Measurements from ENCODE around the gene ITGB3. TPM values are rescaled to one million over a fixed set of nuclear protein-coding genes. Genes with fewer than 3 reads are reported as not detected.

ITGB3 gene
- total RNA-seq, 2 experiments from 2014 or later: not detected

DNA sequence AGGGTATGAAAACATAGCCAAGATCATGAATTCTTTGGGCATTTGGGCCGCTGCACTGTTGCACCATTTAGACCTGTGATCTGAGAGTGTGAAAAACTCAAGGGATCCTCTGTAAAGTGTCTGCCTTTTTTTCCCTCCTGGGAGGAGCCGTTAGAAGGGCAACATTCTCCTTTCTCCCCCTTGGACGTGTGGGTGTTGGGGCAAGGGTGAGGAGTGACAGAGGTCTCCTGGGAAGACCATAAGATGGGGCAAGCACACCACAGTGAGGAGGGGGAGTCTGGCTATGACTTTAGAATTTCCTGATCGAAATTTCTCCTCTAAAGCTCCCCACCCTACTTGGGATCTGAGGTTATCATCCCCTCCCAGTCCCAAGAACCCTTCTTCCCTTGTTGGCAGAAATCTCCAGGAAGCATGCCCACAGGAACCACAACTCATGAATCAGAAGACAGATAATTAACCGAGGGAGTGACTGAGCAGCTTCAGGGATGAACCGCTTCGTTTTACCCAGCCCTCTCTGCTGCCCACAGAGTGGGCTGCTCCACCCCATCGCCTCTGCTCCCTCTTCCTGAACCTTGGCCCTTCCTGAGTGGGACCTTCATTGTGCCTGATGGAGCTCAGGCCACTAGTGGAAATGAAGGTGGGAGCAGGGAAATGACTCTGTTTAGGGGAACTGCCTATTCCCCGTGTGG, 4.2 kb downstream of the ITGB3 start:
- intact Hi-C loops (cut with micrococcal nuclease): no loop called here
- peaks cover 58% of the 10 kb centered on the region for H3K27me3 Mint-ChIP-seq

DNA sequence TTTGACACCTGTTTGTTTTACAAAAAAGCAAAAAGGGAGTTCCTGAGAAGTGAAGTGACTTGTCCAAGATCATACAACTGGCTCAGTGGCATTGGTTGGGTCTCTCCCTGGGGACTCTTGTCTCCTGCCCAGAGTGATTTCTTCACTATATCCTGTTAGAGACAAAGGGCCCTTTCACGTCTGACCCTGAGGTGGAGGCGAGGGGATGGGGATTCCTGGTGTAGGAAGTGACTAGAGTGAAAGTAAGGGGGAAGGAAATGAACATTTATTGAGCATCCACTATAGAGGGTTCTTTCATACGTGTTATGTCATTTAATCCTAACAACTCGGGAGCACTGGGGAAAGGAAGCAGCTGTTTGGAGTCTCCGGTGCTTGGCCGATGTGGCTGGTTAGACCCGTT, 9.0 kb downstream of the ITGB3 start:
- TF ChIP-seq, protein P1, sequence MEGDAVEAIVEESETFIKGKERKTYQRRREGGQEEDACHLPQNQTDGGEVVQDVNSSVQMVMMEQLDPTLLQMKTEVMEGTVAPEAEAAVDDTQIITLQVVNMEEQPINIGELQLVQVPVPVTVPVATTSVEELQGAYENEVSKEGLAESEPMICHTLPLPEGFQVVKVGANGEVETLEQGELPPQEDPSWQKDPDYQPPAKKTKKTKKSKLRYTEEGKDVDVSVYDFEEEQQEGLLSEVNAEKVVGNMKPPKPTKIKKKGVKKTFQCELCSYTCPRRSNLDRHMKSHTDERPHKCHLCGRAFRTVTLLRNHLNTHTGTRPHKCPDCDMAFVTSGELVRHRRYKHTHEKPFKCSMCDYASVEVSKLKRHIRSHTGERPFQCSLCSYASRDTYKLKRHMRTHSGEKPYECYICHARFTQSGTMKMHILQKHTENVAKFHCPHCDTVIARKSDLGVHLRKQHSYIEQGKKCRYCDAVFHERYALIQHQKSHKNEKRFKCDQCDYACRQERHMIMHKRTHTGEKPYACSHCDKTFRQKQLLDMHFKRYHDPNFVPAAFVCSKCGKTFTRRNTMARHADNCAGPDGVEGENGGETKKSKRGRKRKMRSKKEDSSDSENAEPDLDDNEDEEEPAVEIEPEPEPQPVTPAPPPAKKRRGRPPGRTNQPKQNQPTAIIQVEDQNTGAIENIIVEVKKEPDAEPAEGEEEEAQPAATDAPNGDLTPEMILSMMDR (IDR thresholded peaks at IDR 0.05): no peak
- DNase-seq (no peak), ATAC-seq (no peak)
- Mint-ChIP-seq H3K27me3 (peaks cover 25% of the 10 kb centered on the region), H3K4me3 (no peak overlapping the region), H3K36me3 (ENCODE audit: low read depth) (no peaks in the 10 kb centered on the region), H3K4me1 (ENCODE audit: low read depth) (peaks cover under 1% of the 10 kb centered on the region), H3K27ac (no peak overlapping the region), H3K9me3 (no peaks in the 10 kb centered on the region)
- intact Hi-C loops (cut with micrococcal nuclease): no loop called here
- POLR2A ChIA-PET: no interaction called here
- CTCF ChIA-PET: interaction anchor here (0.9 to 1.7 kb wide), 2 partner anchors 17 to 53 kb away, joined by 3 to 5 read pairs; no protein-coding TSS in a partner anchor

More for the DNA sequence above, 4.2 kb downstream of the ITGB3 start:
- Mint-ChIP-seq H3K27ac (no peak overlapping the region), H3K4me3 (no peak overlapping the region), H3K9me3 (no peaks in the 10 kb centered on the region), H3K36me3 (ENCODE audit: low read depth) (no peaks in the 10 kb centered on the region), H3K4me1 (ENCODE audit: low read depth) (peaks cover 4% of the 10 kb centered on the region)
- TF ChIP-seq, protein P1 (IDR thresholded peaks at IDR 0.05): no peak
- DNase-seq (no peak), ATAC-seq (no peak)
- ChIA-PET CTCF (interaction anchor here (1.0 to 2.1 kb wide), 2 partner anchors 27 to 38 kb away, joined by 4 to 5 read pairs; no protein-coding TSS in a partner anchor), POLR2A (interaction anchor here (1.1 kb wide), 1 partner anchor 38 kb away, joined by 3 read pairs; no protein-coding TSS in a partner anchor)

DNA sequence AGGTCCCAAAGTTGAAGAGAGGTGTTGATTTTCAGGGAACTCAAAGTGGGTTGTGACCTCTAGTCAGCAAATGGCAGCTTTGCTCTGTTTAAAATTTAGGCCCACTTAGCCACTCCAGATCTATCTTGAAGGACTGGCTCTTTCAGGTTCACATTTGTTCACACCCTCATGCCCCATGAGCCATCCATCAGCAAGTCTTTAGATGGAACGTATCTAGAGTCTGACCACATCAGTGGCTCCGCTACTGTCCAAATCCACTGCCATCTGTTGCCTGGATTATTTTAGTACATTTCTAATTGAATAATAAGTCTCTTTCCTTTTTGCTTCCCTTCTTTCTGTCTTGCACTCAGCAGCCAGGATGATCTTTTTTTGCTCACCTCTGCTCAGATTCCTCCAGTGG, 10.5 kb downstream of the ITGB3 start:
- H3K9me3 Mint-ChIP-seq: no peaks in the 10 kb centered on the region
- H3K4me3 Mint-ChIP-seq: no peak overlapping the region
- TF ChIP-seq, protein P1 (IDR thresholded peaks at IDR 0.05): no peak
- no peak overlapping the region for H3K27ac Mint-ChIP-seq
- POLR2A ChIA-PET: no interaction called here
- H3K36me3 Mint-ChIP-seq (ENCODE audit: low read depth): no peaks in the 10 kb centered on the region
- H3K4me1 Mint-ChIP-seq (ENCODE audit: low read depth): no peaks in the 10 kb centered on the region
- DNase-seq (no peak), ATAC-seq (no peak)
- H3K27me3 Mint-ChIP-seq: peaks cover 16% of the 10 kb centered on the region
- intact Hi-C loops (cut with micrococcal nuclease): no loop called here
- CTCF ChIA-PET: interaction anchor here (0.6 to 1.7 kb wide), 2 partner anchors 16 to 36 kb away, joined by 3 to 5 read pairs; no protein-coding TSS in a partner anchor

DNA sequence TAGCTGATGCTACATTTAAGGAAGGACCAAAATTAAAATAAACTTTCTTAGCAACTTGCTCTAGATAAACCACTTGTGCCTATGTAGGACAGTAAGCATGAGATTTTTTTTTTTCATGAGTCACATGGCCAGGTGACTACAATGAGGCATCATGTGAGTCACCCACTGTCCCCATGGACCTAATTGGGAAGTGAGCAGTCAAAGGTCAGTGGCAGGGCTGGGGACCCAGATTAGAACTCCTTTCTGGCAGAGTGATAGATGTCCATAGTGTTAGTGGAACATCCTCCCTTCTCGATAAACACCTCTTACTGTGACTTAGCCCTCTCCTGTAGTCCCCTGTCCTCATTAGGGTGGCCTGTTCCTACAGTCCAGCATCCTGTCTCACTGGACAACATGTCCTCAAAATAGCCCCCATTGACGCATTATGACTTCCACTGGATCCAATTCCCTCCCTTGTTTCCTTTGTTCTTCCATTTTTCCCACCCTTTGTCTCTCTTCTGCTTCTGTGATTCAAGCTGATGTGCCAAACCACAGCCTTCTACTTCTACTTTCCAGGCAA, 12.4 kb downstream of the ITGB3 start:
- TF ChIP-seq, protein P1 (IDR thresholded peaks at IDR 0.05): no peak
- ChIA-PET POLR2A (no interaction called here), CTCF (no interaction called here)
- Mint-ChIP-seq H3K4me1 (ENCODE audit: low read depth) (no peaks in the 10 kb centered on the region), H3K4me3 (no peak overlapping the region), H3K9me3 (peaks cover 4% of the 10 kb centered on the region), H3K27me3 (peaks cover 10% of the 10 kb centered on the region), H3K27ac (no peak overlapping the region), H3K36me3 (ENCODE audit: low read depth) (no peaks in the 10 kb centered on the region)
- ATAC-seq (no peak), DNase-seq (no peak)
- intact Hi-C loops (cut with micrococcal nuclease): no loop called here

DNA sequence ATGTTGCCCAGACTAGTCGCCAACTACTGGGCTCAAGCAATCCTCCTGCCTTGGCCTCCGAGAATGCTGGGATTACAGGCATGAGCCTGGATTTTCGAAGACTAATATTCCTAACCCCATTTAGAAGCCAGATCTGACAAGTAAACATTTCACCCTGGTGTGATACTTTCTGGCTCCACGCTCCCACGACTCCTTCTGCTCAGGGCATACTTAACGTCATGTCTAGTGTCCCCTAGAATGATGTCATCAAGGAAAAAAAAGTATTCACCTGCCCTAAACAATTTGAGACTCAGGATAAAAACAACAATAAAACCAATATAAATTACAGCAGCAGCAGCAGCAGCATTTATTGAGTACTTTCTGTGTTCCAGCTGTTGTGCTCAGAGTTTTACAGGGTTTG, 13.2 kb downstream of the ITGB3 start:
- no peak overlapping the region for H3K4me3 Mint-ChIP-seq
- intact Hi-C loops (cut with micrococcal nuclease): no loop called here
- ChIA-PET CTCF (no interaction called here), POLR2A (no interaction called here)
- no peak for DNase-seq
- H3K27me3 Mint-ChIP-seq: peaks cover 10% of the 10 kb centered on the region
- H3K36me3 Mint-ChIP-seq (ENCODE audit: low read depth): no peaks in the 10 kb centered on the region
- TF ChIP-seq, protein P1 (IDR thresholded peaks at IDR 0.05): no peak
- no peak overlapping the region for H3K27ac Mint-ChIP-seq
- peaks cover 4% of the 10 kb centered on the region for H3K9me3 Mint-ChIP-seq
- H3K4me1 Mint-ChIP-seq (ENCODE audit: low read depth): no peaks in the 10 kb centered on the region
- ATAC-seq: no peak

All from activated CD8-positive, alpha-beta T cell treated with anti-CD3 and anti-CD28 coated beads for 36 hours (primary cell).